ENCODE results near the gene GAR1. TPM values are rescaled to one million over a fixed set of nuclear protein-coding genes. Genes with fewer than 3 reads are reported as not detected.
"Not testable (repeated sequence)": the region's sequence is repeated elsewhere in the genome, so short reads cannot be mapped to it uniquely, and the experiment has no call there.

The GAR1 gene
- total and polyA plus RNA-seq, 7 donors: 4.4 to 37.4 (median 8.6) TPM

- Histone ChIP-seq H3K4me1 (no peaks in the 10 kb centered on the region), H3K4me3 (no peak overlapping the region), H3K27me3 (no peaks in the 10 kb centered on the region), H3K9me3 (no peaks in the 10 kb centered on the region), H3K36me3 (no peaks in the 10 kb centered on the region), H3K27ac (no peak overlapping the region)
- DNase-seq: no peak
- no peak for TF ChIP-seq CTCF (IDR thresholded peaks at IDR 0.05)
- no peak for TF ChIP-seq EP300 (IDR thresholded peaks at IDR 0.05)
- no peak for TF ChIP-seq POLR2AphosphoS5 (IDR thresholded peaks at IDR 0.05)
- TF ChIP-seq POLR2A (IDR thresholded peaks at IDR 0.05): no peak
- intact Hi-C loops (cut with DNase I): no loop called here
- WGBS, 2 donors: 68 to 83% methylated on average over 2 of the region's 2 CpGs
Observed at GRCh38 chr4:109848501-109848900, 32.9 kb downstream of the GAR1 start.

GRCh38 chr4:109850601-109851000, 35.0 kb downstream of the GAR1 start:
- Histone ChIP-seq H3K9me3 (no peaks in the 10 kb centered on the region), H3K36me3 (no peaks in the 10 kb centered on the region), H3K4me1 (no peaks in the 10 kb centered on the region), H3K4me3 (no peak overlapping the region), H3K27me3 (no peaks in the 10 kb centered on the region), H3K27ac (no peak overlapping the region)
- no peak for DNase-seq
- TF ChIP-seq CTCF (IDR thresholded peaks at IDR 0.05) (no peak), EP300 (IDR thresholded peaks at IDR 0.05) (no peak), POLR2AphosphoS5 (IDR thresholded peaks at IDR 0.05) (no peak), POLR2A (IDR thresholded peaks at IDR 0.05) (no peak)
- WGBS, 2 donors: 76 to 83% methylated on average over 5 of the region's 5 CpGs
- intact Hi-C loops (cut with DNase I): no loop called here

GRCh38 chr4:109859426-109860300, 44.1 kb downstream of the GAR1 start:
- 53 to 79% methylated on average over 4 of the region's 4 CpGs for WGBS, 2 donors
- intact Hi-C loops (cut with DNase I); H3K36me3 ChIP-seq; H3K4me3 ChIP-seq; H3K27me3 ChIP-seq; DNase-seq; H3K4me1 ChIP-seq; H3K27ac ChIP-seq; H3K9me3 ChIP-seq: not testable (repeated sequence)

- Histone ChIP-seq H3K27ac (no peak overlapping the region), H3K9me3 (peaks cover 0 to 6% (median 0%) of the 10 kb centered on the region in 4 donors), H3K4me3 (no peak overlapping the region), H3K27me3 (no peaks in the 10 kb centered on the region), H3K36me3 (no peaks in the 10 kb centered on the region), H3K4me1 (no peaks in the 10 kb centered on the region)
- intact Hi-C loops (cut with DNase I): no loop called here
- TF ChIP-seq EP300 (IDR thresholded peaks at IDR 0.05) (no peak), CTCF (IDR thresholded peaks at IDR 0.05) (no peak), POLR2AphosphoS5 (IDR thresholded peaks at IDR 0.05) (no peak), POLR2A (IDR thresholded peaks at IDR 0.05) (no peak)
- no peak for DNase-seq
- WGBS, 2 donors: 98 to 99% methylated on average over 2 of the region's 2 CpGs
Observed at GRCh38 chr4:109861271-109861670, 45.7 kb downstream of the GAR1 start.

GRCh38 chr4:109861916-109862511, 46.5 kb downstream of the GAR1 start:
- H3K27me3 ChIP-seq: no peaks in the 10 kb centered on the region
- 73 to 78% methylated on average over 3 of the region's 3 CpGs for WGBS, 2 donors
- TF ChIP-seq POLR2A (IDR thresholded peaks at IDR 0.05) (no peak), EP300 (IDR thresholded peaks at IDR 0.05) (no peak), CTCF (IDR thresholded peaks at IDR 0.05) (no peak), POLR2AphosphoS5 (IDR thresholded peaks at IDR 0.05) (no peak)
- H3K4me3 ChIP-seq: no peak overlapping the region
- peaks cover 0 to 6% (median 0%) of the 10 kb centered on the region in 4 donors for H3K9me3 ChIP-seq
- H3K27ac ChIP-seq: no peak overlapping the region
- no peak for DNase-seq
- H3K36me3 ChIP-seq: no peaks in the 10 kb centered on the region
- intact Hi-C loops (cut with DNase I): no loop called here
- no peaks in the 10 kb centered on the region for H3K4me1 ChIP-seq

Data from sigmoid colon (tissue), 7 donors.